ENCODE data around the gene CSNK2A1.

DNA sequence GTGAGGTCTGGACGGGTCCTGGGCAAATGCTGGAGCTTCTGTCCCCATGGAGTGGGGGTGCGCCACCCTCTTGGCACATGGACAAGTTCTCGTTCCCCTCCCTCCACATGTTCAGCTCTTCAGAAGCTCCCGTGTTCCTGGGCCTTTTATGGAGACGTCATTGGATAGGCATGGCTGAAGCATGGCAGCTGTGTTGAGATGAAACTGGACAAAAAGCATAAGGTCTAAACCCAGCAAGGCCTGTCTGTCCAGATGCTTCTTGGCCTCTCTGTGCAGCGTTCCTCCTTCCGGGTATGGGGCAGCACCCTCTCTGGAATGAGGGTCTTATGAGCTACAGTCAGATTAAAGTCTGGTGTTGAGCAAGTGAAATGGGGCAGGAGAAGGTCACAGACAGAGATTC, 108.0 kb downstream of the CSNK2A1 start:
- TF ChIP-seq YY1 (IDR thresholded peaks at IDR 0.05) (no peak), HNF4A (conservative IDR thresholded peaks at IDR 0.05) (no peak), GABPA (IDR thresholded peaks at IDR 0.05 in 1 of 2, conservative IDR thresholded peaks at IDR 0.05 in 1 of 2) (no peak)
- TF ChIP-seq, protein P1, sequence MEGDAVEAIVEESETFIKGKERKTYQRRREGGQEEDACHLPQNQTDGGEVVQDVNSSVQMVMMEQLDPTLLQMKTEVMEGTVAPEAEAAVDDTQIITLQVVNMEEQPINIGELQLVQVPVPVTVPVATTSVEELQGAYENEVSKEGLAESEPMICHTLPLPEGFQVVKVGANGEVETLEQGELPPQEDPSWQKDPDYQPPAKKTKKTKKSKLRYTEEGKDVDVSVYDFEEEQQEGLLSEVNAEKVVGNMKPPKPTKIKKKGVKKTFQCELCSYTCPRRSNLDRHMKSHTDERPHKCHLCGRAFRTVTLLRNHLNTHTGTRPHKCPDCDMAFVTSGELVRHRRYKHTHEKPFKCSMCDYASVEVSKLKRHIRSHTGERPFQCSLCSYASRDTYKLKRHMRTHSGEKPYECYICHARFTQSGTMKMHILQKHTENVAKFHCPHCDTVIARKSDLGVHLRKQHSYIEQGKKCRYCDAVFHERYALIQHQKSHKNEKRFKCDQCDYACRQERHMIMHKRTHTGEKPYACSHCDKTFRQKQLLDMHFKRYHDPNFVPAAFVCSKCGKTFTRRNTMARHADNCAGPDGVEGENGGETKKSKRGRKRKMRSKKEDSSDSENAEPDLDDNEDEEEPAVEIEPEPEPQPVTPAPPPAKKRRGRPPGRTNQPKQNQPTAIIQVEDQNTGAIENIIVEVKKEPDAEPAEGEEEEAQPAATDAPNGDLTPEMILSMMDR (IDR thresholded peaks at IDR 0.05; ENCODE audit: low read depth, low read length, missing input control), result no peak
- TF ChIP-seq, protein P2, sequence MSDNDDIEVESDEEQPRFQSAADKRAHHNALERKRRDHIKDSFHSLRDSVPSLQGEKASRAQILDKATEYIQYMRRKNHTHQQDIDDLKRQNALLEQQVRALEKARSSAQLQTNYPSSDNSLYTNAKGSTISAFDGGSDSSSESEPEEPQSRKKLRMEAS (IDR thresholded peaks at IDR 0.05), result no peak
